HG03565 (cell line): ENCODE data around the gene GANAB.
"Not testable (repeated sequence)": the region's sequence is repeated elsewhere in the genome, so short reads cannot be mapped to it uniquely, and the experiment has no call there.

Experiments
- ATAC-seq: cut with Tn5 transposase; IDR thresholded peaks from one replicate; pipeline ENCODE4 v1.9.1; 2021; ENCODE audit warnings: mild to moderate bottlenecking, moderate library complexity; ENCODE audit not compliant: unreplicated experiment

Gene GANAB

DNA sequence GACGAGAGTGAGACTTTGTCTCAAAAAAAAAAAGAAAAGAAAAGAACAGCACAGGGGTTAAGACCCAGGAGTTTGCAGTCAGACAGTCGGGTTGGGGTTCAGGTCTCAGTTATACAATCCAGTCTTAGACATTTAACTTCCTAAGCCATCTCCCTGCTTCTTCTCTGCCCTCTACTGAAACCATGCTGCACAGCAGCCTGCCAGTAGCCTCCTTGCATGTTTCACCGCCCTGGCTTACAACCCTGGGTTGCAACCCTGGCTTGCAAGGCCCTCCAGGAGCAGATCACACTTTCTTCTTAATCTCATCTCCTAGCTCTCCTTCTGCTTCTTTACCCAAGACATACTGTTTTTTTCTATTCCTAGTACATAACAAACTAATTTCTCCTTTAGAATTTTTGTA lies 18.7 kb downstream of the GANAB start:
- no peak for ATAC-seq

DNA sequence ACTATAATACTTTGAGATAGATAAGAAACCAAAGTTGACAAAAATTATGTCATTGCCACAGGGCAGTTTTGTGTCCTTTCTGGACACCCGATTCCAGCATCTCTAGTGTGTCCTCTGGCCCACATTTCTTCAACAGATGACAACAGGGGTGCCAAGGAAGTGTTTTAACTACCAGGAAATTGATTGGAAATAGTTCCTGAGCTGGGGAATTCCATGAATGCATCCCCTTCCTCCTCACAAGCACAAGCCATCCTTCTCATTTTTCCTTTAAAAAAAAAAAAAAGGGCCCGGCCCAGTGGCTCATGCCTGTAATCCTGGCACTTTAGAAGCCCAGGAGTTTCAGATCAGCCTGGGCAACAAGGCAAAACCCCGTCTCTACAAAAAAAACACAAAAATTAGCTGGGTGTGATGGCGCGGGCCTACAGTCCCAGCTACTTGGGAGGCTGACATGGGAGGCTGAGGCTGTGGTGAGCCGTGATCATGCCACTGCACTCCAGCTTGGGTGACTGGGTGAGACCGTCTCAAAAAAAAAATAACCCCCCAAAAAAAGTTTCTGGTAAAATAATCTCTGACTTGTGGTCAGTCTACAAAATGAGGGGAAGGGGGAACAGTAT lies 23.8 kb downstream of the GANAB start:
- ATAC-seq = no peak

DNA sequence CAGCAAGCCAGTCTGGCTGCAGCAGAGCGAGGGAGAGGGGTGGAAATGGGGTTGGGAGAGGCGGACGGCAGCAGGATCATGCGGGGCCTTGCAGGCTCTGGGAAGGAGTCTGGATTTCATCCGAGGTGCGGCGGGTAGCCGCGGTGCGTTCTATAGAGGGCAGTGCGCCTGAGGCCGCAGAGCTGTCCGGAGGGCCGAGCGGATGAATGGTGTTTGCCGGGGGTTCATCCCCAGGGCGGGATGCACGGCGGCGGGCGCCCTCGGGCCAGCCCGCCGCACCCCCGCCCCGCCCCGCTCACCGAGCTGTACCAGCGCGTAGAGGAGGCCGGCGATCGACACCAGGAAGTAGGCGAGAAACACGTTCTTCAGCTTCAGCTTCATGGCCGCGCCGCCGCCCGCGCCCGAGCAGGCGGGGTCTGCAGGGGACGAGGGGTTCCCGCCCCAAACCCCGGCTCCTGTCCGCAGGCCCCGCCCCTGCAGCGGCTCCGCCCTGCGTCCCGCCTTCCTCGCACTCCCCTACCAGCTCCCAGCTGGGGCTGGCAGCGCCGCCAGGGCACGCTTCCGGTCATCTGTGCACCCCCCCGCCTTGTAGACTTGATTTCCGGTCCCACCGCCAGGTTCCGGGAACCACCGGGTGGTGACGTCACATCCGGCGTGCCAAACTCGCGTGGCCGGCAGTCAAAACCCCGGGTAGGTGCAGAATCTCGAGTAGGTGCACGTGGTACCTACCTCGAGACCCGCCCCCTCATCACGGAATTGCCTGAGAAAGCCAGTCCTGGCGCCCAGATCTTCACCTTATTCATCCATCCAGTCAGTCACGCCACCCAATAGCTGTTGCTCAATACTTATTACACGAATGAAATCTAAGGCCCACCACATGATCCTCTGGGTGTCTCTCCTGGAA lies 24.6 kb downstream of the GANAB start, which contains the start of gene B3GAT3:
TSS of gene B3GAT3 (minus strand) at position 420 of the 904 bp plus-strand sequence. CDS start at position 381, 39 bp downstream.
- peak; percentile 84 for ATAC-seq

DNA sequence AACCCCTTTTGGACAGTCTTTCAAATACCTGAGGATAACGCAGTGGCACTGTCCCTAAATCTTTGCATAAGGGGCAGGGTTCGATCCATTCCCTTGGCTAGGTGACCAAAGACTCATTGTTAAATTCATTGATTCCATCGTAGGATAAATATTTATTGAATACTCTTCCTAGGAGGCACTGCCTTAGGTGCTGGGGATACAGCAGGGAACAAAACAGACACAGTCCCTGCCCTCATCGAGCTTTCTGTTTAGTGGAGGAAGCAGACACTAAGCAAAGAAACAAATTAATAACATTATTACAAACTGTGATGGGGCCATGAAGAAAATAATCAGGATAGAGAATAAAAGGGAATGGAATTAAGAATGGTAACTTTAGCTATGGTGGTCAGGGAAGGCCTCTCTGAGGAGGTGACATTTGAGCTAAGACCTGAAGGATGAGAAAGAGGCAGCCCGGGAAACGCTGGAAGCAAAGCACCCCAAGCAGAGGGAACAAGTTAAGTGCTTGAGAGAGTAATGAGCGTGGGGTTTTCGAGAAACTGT lies 25.3 kb downstream of the GANAB start:
- no peak for ATAC-seq

DNA sequence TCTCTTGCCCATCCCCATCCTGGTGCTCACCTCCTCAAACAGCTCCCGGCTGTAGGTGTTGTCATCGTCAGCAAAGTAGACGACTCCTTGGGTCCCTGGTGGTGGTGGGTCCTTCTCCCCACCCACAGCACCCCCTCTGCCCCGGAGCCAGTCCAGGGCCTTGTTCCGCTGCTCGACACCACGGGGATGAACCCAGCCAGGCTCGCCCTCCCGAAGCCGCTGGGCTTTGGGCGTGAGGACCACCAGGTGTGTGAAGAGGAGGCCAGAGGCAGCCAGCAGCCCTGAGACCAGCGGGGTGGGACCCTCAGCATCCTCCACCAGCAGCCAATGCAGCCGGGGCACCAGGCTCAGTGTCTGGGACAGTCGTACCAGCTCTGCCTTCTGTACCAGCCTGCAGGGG lies 29.5 kb downstream of the GANAB start:
- ATAC-seq = not testable (repeated sequence)

DNA sequence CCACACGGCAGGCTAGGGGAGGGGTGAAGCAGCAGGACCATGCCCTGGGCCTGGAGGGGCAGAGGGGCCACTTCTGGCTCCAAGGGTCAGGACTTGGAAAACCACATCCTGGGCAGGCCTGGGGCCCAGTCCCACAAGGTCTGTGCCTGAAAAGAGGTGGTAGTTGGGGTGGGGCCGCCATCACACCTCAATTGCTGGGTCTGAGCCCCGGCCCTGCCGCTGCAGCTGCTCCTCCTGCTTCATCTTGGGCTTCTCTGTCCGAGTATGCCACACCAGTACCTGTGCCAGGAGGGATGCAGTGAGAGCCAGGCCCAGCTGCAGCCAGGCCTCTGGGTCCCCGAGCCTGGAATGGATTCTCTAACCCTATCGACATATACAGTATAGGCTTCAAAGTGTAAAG lies 30.9 kb downstream of the GANAB start:
- ATAC-seq = no peak

DNA sequence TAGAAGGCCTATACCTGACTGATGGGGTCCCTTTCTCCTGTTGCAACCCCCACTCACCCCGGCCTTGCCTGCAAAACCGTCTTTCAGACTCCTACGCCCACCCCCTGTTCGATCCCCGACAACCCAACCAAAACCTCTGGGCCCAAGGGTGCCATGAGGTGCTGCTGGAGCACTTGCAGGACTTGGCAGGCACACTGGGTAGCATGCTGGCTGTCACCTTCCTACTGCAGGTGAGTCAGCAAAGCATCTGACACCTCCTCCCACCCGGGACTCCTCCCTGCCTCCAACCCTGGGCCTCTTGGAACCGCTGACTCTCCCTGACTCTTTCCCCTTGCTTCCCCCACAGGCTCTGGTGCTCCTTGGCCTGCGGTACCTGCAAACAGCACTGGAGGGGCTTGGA lies 32.1 kb downstream of the GANAB start:
- ATAC-seq = no peak

DNA sequence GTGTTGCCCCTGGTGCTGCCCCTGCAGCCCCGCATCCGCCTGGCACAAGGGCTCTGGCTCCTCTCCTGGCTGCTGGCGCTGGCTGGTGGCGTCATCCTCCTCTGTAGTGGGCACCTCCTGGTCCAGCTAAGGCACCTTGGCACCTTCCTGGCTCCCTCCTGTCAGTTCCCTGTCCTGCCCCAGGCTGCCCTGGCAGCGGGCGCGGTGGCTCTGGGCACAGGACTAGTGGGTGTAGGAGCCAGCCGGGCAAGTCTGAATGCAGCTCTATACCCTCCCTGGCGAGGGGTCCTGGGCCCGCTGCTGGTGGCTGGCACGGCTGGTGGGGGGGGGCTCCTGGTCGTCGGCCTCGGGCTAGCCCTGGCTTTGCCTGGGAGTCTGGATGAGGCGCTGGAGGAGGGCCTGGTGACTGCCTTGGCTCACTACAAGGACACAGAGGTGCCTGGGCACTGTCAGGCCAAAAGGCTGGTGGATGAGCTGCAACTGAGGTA lies 33.1 kb downstream of the GANAB start:
- no peak for ATAC-seq

DNA sequence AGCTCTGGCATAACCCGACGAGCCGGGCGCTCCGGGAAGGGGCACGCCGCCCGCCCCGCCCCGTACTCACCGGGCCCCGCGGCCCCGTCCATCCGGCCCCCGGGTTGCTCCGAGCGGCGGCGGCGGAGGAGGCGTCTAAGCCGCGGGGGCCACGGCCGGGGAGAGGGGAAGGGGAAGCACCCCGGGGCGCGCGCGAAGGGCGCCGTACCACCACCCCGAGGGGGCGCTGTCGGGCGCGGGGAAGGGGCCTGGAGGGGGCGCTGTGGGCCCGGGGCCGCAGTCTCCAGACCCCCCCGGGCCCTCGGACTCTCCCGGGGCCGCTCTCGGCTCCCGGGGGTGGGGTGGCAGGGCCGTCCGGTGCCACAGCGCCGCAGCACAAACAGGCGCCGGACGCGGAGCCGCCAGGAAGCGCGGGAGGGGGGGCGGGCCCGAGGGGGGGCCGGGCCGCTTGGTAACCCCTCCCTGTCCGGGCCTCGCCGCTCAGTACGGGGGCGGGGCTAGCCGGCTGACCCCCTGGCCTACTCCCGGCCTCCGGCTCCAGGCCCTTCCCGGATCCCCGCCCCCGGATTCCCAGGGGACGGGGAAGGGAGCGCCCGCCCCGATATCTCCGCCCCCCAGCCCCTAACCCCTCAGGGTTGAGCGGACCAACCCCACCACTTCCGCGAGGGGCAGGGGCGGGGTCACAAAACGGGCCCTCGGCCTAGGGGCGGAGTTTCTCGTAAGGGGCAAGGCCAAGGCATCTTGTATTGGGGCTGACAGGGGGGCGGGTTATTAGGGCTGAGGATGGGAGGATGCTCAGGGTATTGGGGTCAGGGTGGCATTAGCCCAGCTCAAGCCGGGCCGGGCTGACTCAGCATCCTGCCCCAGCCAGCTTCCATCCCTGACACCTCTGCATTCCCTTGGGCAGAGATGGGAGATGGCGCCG lies 33.8 kb downstream of the GANAB start, which contains the start of the genes EML3 and ROM1:
TSS of gene EML3 (minus strand) at position 410 of the 925 bp plus-strand sequence. CDS start at position 92, 318 bp downstream.
TSS of gene ROM1 (plus strand) at position 892 of the 925 bp plus-strand sequence. CDS start at position 917, 25 bp downstream.
- peak; percentile 52 for ATAC-seq

DNA sequence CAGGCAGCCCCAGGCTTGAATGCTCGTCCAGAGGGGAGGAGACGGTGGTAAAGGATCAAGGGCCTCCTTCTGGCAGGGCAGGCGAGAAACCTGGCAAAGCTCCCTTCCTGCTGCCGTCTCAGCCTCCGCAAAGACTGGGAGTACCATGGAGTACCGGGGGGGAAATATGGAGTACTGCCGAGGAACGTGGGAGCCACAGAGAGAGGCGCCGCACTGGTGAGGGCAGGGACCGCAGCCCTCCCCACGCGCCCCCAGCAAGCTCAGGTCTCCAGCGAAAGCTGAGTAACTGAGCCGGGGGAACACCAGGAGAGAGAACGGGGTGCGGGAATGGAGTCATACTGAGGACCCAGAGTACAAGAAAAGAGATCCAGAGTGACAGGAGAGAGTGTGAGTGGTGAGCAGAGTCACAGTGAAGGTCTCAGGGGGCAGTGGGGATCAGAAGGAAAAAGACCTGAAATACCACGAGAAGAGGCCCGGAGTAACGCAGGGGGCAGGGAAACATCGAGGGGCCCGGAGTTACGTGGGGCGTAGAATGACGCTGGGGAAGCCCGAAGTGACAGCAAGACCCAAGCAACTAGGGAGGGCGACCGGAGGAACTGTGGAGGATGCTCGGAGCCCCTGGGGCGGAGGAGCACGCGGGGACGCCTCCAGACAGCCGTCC lies 34.6 kb downstream of the GANAB start:
- peak; percentile 8 for ATAC-seq

DNA sequence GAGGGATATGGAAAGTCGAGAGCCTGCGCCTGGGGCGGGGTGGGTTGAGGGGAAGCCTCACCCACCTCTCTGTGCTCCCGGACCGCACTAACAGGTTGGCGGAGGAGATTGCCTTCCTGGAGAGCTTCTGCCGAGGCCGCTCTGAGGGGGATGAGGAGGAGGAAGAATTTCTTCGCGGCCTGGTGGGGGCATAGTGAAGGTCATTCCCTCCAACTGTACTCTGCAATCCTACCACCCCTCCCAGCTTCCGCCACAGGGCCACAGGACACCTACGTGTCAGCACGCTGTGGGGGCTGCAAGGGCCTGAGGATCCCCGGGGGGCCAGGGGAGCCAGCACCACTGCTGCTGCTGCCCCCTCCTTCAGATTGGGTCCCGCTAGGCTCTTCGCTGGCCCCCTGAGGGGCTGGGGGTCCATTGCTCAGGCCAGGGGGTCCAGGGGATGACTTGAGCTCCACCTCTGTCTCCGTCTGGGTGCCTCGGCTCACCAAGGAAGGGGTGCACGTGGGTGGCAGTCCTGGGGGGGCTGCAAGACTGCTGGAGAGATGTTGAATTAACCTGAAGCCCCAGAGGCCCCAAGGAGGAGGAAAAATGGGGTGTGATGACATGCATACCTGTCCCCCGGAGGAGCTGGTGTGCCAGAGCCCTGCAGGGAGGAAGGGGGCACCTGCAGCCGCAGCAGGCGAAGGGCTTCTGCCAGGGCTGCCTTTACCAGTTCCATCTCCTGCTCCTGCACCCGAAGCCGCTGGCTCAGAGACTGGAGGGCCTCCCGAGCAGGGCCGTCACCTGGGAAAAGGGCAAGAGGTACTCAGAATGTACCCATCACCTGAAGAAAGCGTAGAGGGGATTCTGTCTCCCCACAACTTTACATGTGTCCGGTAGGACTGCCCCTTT lies 35.4 kb downstream of the GANAB start:
- no peak for ATAC-seq

DNA sequence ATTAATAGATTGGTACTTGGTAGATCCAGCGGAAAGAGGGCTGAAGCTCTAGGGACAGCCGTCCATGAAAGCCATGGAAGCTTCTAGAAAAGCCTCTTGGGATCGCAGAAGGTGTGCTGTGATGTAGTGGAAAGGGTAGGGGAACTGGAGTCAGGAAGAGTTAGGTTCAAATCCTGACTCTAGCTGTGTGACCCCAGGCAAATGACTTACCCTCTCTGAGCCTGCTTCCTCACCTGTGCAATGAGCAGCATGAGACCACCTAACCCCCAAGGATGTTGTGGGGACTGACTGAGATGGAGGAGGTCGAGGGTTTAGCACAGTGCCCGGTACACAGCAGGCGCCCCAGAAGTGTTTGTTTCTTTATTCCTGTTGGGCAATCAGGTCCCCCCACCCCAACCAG lies 36.0 kb downstream of the GANAB start:
- no peak for ATAC-seq

DNA sequence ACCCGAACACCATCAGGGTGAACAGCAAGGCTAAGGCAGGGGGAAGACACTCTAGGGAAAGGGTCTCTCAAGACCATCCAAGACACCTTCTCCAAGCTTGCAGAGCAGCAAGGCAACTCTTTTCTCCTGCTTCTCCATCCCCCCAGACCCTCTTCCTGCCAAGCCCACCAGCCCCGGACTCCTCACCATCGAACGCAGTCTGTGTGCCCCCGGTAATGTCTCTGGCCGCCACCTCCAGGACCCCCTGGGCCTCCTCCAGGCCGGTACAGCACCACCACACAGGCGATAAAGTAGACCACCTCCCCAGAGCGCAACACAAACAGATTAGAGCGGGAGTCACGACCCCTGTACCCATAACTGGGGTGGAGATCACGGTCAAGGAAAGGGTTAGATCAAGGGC lies 37.6 kb downstream of the GANAB start:
- ATAC-seq = no peak

DNA sequence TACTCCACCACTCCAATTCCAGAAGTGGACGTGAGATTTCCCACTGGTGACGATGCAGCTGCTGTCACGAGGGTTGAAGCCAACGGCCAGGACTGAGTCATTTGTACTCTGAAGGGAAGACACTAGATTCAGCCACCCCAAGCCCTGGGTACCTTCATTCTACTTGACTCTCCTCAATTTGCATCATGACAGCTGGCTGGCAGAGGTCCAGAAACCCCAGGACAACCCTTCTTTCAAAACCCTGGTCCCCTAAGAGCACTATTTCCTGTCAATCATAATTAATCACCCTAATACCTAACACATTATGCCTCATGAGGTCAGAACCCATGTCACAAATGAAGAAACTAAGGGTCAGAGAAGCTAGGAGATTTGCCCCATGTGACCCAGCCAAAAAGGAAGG lies 38.7 kb downstream of the GANAB start:
- ATAC-seq = no peak

DNA sequence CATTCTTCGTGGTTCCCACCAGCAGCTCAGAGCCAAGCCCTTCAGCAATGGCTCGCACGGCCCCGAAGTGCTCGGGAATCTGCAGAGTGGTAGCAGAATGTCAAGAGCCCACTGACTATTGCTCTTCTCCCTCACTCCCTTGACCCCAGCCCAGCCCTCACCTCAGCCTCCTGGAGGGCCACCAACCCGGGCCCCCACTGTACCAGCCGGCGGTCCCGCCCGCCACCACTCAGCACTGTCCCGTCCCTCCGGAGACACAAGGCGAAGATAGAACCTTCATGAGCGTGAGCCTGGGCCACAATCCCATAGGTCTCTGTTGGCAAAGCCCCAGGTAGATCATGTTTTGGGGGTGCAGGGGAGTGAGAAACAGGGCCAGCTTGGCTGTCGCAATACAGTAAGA lies 40.5 kb downstream of the GANAB start:
- no peak for ATAC-seq

DNA sequence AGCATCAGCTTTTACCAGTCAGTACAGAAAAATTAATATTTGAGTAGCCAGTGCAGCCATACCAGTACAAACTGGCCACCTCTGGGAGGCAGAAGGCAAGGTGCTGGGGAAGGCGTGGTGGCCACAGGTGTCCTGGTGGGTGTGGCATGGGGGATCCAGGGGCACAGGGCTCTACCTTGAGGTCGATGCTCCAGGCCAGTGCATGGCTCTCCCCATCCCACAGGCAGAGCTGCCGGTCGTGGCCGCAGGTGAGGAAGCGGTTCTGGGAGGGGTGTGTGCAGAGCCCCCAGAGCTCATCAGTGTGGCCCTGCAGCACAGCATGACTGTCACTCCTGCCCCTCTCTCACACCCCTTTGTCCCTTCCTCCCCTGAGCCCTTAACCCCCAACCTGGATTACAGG lies 40.9 kb downstream of the GANAB start:
- ATAC-seq = no peak

DNA sequence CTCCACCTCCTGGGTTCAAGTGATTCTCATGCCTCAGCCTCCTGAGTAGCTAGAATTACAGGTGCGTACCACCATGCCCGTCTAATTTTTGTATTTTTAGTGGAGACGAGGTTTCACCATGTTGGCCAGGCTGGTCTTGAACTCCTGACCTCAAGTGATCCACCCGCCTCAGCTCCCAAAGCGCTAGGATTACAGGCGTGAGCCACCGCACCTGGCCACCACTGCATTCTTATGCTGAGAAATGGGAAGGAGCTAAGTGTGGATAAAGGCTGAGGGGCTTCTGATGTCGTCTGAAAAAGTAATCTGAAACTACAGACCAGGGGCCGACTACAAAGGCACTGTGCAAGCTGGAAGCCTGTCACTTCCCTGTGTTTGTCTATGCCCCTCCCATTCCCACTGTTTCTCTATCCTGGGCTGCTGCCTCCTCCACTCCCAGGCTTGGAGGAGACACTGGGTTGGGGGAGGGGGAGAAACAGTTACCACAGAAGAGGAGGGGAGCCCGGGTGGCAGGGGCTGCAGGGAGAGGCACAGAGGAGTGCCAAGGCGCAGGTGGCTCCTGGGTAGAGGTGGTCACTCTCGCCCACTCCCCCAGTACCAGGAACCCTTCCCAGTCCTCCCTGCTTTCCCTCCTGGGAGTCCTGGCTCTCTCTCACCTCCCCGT lies 41.8 kb downstream of the GANAB start:
- no peak for ATAC-seq

DNA sequence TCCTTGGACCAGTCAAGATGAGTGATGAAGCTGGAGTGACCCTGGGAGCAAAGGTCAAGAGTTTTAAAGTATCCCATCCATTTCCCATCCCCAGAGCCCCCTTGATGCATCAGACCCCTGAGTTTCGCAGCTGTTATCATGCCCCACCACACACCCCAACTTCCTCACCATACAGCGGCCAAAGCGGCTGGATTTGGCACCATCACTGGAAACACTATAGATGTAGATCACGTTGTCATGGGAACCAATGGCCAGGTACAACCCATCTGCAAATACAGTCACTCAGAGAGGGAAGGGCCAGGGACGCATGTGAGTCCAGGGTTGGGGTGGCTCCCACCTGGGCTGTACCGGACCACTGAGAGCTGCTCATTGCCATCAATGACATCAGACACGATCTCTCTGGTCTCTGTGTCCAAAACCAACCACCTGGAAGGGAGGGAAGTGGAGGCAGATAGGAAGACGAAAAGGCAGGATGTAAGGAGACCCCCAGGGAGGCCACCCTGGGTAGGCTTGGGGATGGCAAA lies 42.6 kb downstream of the GANAB start:
- no peak for ATAC-seq
